Activated gamma-delta T cell (primary cell): ENCODE data around the gene HOXA9.
A peak's percentile ranks its signal among the peaks of the same experiment; 100 is the strongest.

Experiments
- DNase-seq: peaks from one replicate; lab custom pipeline; 2025; lab: John Stamatoyannopoulos, UW

Gene HOXA9

GRCh38 chr7:27188386-27189294, 23.3 kb upstream of the HOXA9 start:
- no peak for DNase-seq

- no peak for DNase-seq
These were observed 22.4 kb upstream of the HOXA9 start for GRCh38 chr7:27187475-27188385.

GRCh38 chr7:27186668-27187474, 21.5 kb upstream of the HOXA9 start:
- no peak for DNase-seq

DNA sequence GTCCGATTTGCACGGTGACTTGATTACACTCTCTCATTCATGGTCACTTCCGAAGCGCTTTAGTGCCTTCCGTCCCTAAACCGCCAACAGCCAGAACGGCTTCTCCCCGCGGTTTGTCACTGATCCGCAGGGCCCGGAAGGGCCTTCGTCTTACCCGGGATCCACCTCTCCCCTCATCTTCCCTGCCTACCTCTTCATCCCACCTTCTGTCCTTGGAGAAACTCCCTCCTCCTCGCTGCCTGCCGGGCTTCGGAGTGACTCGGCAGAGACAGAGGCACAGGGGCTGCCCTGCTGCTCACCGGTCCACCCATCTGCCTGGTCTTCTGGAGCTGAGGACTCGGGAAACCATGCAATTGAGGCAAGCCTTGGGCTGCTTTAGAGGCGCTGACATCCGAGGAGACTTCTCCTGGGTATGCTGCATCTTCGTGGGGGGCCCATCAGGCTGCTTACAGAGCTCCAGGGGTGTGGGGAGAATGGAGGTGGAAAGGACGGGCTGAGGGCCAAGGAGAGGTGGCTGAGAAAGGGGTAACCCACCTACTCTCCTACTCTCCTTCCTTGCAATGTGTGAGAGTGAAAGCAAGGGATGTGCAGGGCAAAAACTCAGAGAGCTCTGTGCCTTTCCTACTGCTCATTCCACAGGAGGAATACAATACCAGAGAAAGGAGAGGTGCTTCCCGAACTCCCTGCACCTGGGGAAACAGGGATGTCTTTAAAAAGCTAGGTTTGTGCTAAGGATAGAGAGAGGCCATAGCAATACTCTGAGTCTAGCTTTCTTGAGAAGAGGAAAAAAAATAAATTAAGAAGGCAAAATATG, 20.7 kb upstream of the HOXA9 start:
- no peak for DNase-seq

DNA sequence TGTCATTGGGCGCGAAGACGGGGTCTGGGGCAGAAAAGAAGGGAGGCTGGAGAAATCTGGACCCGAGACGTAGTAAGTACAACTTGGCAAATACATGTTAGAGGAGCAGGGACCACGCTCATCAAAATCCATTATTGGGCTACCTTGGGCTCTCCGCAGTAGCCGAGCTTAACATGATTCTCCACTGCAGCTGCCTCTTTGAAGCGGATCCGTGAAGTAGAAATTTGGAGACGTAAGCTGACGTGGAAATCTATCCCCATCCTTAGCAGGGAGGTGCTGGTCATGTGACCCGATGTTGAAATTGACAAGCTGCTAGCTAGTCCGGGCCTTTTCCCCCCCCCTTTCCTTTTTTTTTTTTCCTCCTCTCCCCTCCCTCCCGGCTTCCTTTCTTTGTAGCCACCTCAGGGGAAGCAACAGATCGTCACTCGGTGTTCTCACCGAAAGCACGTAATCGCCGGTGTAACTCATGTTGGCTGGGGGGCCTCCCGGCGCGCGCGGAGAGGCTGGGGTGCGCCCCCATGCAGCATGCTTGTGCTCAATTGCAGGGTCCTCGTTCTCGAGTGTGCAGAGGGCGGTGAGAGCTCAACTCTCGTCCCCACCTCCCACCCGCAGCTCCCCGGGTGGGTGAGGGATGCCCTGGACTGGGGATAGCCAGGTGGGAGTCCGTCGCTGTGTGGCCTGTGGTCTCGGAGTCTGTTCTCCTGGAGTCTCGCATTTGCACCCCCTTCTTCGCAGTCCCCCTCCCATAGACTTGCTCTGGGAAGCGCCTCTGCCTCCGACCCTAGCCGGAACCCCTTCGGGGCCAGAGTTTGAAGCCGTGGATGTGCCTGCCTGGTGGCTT, 19.9 kb upstream of the HOXA9 start, which contains the start of gene HOXA11:
TSS of gene HOXA11 (minus strand) at position 220 of the 841 bp plus-strand sequence. CDS start at position 132, 88 bp downstream.
- DNase-seq = no peak

DNA sequence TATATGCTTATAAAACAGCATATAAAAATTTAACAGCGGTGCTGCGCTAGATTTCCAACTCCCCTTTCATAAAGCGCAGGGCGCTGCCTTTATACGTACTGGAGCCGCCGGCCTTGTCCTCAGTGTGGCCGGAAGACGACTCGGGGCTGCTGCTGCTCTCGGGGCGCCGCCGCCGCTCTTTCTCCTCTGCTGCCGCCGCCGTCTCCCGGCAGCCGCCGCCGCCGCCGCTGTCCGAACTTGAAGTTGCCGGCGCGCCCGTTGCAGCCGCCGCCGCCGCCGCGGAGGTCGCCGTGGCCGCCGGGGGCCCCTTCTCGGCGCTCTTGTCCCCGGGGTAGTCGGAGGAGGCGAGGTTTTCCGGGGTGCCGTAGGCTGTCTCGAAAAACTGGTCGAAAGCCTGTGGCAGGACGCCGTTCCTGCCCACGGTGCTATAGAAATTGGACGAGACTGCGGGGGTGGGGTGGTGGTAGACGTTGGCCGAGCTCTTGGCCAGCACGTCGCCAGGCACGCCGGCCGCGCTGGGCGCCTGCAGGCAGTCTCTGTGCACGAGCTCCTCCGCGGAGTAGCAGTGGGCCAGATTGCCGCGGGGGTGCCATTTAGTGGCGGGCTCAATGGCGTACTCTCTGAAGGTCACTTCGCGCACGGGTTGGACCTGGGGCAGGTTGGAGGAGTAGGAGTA, 19.1 kb upstream of the HOXA9 start:
- no peak for DNase-seq

DNA sequence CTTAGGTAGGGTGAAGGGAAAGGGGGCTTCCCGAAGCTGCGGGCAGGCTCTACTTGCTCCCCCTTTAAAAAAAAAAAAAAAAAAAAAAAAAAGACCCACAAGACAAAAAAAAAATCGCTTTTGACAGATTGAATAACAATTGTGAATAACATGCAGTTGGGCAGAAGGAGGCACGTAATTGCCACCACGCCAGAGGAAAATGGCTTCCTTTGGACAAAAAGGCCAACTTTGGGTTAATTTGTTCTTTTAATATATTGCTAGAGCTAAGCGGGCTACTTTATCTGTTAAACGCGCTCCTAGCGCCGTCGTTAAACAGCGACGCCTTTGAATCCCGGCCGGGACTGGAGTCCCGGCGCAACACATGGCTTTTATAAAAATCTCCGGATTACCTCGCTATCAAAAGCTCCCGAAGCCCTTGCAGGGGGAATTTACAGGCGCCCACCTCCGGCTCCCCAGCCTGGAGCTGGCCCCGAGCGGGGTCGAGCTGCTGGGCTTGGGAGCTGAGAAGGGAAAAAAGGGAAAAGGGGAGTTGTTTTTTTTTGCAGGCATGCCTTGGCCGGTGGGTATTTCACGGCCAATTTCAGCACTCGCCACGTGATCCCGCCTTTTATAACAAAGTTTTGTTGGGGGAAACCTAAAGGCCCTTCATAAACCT, 18.5 kb upstream of the HOXA9 start:
- no peak for DNase-seq

GRCh38 chr7:27182861-27183681, 17.7 kb upstream of the HOXA9 start:
- no peak for DNase-seq

GRCh38 chr7:27182285-27182841, 17.0 kb upstream of the HOXA9 start:
- no peak for DNase-seq

- DNase-seq = no peak
These were observed 16.5 kb upstream of the HOXA9 start for GRCh38 chr7:27181795-27182275.

- DNase-seq = no peak
These were observed 15.4 kb upstream of the HOXA9 start for GRCh38 chr7:27180431-27181420.

- DNase-seq = peak; percentile 22
These were observed 14.4 kb upstream of the HOXA9 start for GRCh38 chr7:27179503-27180430.

GRCh38 chr7:27179030-27179429, 13.7 kb upstream of the HOXA9 start:
- DNase-seq = no peak

DNA sequence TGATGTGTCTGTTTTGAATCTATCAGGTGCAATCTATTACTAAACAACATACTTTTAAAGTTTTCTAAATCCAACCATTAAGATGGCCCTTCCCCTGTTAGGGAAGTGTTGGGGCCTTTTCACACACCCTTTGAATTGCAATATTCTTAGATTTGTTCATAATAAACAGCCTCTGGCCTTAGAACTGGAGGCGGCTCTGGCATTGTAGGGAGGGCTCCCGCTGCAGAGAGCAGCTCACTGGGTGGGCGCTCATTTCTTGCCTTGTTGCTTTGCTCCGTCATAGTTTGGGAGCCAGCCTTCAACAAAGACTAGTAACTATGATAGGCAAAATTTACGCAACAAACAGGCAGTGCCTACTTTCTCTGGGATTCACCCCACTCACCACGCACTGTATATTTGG, 13.0 kb upstream of the HOXA9 start:
- no peak for DNase-seq

- DNase-seq = no peak
These were observed 12.5 kb upstream of the HOXA9 start for GRCh38 chr7:27177795-27178320.
